Glomerular endothelial cell (primary cell): ENCODE data around the gene SETD2. TPM values are rescaled to one million over a fixed set of nuclear protein-coding genes. Genes with fewer than 3 reads are reported as not detected.
"Not testable (repeated sequence)": the region's sequence is repeated elsewhere in the genome, so short reads cannot be mapped to it uniquely, and the experiment has no call there.

Source experiments
- DNase-seq: peaks from one replicate; pipeline ENCODE4 v3.0.0-alpha.2; 2011; ENCODE audit warnings: low read depth, low spot score; ENCODE audit errors: extremely low read depth
- total RNA-seq: library from RNA; depleted of rRNA; stranded (reverse); fragments of >200 nt; gene quantifications from 2 replicates; pipeline ENCODE4 v1.2.3, GENCODE V29; 2015

The SETD2 gene
- total RNA-seq, 1 donor from 2014 or later = 43.2 TPM

- no peak for DNase-seq
Measured at GRCh38 chr3:47156396-47156795, 7.5 kb downstream of the SETD2 start.

- DNase-seq = no peak
Measured at GRCh38 chr3:47152578-47152977, 11.3 kb downstream of the SETD2 start.

GRCh38 chr3:47151836-47152235, 12.1 kb downstream of the SETD2 start:
- DNase-seq = no peak

- DNase-seq = no peak
Measured at GRCh38 chr3:47149339-47149933, 14.5 kb downstream of the SETD2 start.

- no peak for DNase-seq
Measured at GRCh38 chr3:47145272-47145671, 18.6 kb downstream of the SETD2 start.

GRCh38 chr3:47143068-47143467, 20.8 kb downstream of the SETD2 start:
- DNase-seq = no peak

DNA sequence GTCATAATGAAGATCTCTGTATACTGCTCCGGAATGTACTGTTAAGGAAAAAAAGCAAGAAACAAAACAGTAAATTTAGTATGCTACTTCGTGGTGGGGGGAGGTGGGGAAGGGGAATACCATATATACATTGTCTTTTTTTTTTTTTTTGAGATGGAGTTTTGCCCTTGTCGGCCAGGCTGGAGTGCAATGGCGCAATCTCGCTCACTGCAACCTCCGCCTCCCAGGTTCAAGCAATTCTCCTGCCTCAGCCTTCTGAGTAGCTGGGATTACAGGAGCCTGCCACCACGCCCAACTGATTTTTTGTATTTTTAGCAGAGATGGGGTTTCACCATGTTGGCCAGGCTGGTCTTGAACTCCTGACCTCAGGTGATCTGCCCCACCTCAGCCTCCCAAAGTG, 21.4 kb downstream of the SETD2 start:
- DNase-seq = not testable (repeated sequence)

GRCh38 chr3:47140973-47141461, 22.9 kb downstream of the SETD2 start:
- DNase-seq = not testable (repeated sequence)

DNA sequence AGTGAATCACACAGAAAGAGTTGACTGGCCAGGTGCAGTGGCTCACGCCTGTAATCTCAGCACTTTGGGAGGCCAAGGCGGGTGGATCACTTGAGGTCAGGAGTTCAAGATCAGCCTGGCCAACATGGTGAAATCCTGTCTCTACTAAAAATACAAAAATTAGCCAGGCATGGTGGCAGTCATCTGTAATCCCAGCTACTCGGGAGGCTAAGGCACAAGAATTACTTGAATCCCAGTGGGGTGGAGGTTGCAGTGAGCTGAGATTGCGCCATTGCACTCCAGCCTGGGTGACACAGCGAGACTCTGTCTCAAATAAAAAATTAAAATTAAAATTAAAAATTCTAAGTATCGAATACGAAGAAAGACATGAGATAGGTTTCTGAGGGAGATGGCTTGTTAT, 23.4 kb downstream of the SETD2 start:
- DNase-seq = not testable (repeated sequence)

- no peak for DNase-seq
Measured at GRCh38 chr3:47134311-47134710, 29.6 kb downstream of the SETD2 start.

DNA sequence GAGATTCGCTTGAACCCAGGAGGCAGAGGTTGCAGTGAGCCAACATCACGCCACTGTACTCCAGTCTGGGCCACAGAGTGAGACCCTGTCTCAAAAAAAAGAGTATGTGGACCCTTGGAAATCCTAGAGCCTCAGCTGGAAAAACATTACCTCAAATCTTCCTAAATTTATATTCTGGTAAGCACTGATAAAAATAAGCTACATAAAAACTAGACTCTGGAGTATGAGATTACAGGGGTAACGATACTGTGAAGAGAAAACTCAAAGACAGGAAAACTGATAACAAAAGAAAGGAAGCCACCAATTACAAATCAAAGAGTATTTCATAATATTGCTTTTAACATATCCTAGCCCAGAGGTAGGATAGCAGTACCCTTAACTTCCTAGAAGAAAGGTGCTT, 30.3 kb downstream of the SETD2 start:
- DNase-seq = no peak

DNA sequence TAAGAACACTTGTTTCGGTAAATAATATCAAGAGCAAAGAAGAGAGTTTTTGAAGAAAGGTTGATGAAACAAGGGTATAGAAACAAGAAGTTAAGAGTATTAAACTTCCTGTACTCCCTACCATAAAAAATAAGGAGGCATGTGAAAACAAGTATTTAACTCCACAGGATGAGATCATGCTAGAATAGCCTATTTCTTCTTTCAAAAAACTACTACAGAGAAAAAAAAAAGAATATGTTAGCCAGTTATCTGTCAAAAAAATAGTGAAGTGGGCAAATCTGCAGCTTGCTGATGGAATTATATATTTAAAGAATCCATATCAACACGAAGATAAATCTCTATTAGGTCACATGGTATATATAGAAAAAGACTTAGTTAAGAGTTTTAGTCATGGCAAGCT, 33.4 kb downstream of the SETD2 start:
- DNase-seq = no peak

DNA sequence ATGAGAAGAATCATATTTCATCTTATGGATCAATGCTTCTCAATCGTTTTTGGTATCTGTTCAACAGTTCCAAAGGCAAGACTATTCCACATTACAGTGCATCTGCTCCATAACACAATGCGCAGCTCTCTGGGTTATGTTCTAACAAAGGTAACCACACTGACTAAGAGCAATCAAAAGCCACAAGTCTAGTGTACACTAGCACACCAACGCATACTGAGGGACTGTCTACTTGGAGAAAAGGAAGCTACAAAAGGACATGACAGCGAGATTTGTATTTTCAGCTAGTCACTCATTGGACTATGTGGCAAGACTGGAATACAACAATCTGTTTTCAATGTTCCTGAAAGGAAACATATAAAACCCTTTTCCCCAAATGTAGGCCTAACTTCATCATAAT, 35.8 kb downstream of the SETD2 start:
- no peak for DNase-seq

GRCh38 chr3:47123857-47124256, 40.1 kb downstream of the SETD2 start:
- no peak for DNase-seq

- DNase-seq = no peak
Measured at GRCh38 chr3:47121409-47121808, 42.5 kb downstream of the SETD2 start.

DNA sequence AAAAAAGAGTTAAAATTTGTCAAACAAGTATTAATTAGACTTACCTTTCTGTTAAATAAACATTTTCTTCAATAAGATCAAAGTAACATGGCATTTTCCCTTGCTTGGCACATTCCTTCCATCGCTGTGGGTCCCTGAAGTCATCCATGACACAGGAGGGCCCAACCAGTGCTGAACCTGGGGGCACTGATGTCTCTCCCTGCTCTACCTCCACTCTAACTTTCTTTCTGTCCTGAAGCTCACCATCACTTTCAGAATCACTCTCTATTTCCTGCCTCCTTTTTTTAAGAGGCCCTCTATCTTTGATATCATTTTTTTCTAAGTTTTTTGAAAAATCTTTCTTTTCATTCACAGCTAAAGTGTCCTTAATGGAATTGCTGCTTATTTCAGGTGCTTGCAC, 43.8 kb downstream of the SETD2 start:
- DNase-seq = no peak

- DNase-seq = not testable (repeated sequence)
Measured at GRCh38 chr3:47119387-47119786, 44.5 kb downstream of the SETD2 start.

DNA sequence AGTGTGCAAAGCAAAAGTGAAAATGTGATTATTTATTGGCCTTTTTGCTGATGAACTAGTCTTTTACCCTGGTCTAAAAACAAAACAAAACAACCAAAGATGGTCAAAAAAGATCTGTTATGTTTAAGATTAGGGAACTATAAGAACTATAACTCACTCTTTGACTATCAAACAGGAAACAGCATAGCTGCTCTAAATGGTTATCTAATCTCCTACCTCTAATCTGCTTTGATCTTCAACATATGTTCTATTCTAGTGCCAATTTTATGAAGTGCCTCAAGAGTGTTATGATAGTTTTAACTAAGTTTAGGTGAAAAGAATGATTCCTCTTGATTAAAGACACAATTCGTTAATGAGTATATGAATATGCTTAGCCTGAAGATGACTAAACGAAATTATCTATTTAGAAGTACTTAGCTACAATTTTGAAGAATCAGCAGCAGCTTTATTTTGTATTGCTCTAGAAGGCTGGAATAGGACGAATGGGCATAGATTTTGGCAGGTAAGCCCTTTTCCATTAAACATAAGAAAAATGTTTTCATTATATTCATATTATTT, 46.0 kb downstream of the SETD2 start:
- DNase-seq = no peak

GRCh38 chr3:47115524-47115923, 48.4 kb downstream of the SETD2 start:
- not testable (repeated sequence) for DNase-seq

DNA sequence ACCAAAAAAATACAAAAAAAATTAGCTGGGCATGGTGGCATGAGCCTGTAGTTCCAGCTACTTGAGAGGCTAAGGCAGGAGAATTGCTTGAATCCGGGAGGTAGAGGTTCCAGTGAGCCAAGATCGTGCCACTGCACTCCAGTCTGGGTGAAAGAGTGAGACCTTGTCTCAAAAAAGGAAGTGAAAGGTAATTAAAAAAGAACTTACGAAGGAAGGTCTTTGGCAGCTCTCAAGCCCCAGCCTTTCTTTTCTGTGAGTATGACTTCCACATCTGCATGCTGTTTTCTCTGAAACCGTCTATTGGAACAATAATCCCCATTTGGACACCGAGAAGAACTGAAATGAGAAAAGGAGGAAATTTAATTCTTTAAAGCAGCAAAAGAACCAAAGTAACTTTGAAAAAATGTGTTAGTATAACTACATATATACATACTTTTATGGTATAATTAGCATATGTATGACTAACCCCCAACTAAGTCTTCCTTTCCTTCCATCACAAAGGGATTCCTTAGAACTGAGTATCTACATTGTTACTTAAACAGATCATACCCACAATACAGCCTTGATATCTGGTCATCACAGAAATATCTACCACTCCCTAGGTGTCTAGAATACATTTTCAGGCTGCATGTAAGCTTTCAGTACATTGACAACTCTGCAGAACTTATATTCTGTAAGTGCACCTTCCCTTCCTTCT, 50.1 kb downstream of the SETD2 start:
- DNase-seq = no peak

- no peak for DNase-seq
Measured at GRCh38 chr3:47112997-47113396, 50.9 kb downstream of the SETD2 start.

DNA sequence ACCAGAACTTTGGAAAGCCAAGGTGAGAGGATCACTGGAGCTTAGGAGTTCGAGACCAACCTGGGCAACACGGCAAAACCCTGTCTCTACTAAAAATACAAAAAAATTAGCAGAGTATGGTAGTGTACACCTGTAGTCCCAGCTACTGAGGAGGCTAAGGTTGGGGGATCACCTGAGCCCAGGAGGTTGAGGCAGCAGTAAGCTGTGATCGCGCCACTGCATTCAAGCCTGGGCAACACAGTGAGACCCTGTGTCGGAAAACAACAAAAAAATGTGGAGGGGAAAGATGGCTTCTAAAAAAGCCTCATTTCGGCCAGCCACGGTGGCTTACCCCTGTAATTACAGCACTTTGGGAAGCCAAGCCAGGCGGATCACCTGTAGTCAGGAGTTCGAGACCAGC, 54.5 kb downstream of the SETD2 start:
- no peak for DNase-seq
